Middle frontal gyrus (tissue), 1 donor: ENCODE results near the gene GPR161.

Experiments used
- DNase-seq: peaks from one replicate; pipeline ENCODE4 v3.0.0-alpha.2; 2015; ENCODE audit warnings: low spot score; ENCODE audit errors: extremely low spot score

The GPR161 gene

DNA sequence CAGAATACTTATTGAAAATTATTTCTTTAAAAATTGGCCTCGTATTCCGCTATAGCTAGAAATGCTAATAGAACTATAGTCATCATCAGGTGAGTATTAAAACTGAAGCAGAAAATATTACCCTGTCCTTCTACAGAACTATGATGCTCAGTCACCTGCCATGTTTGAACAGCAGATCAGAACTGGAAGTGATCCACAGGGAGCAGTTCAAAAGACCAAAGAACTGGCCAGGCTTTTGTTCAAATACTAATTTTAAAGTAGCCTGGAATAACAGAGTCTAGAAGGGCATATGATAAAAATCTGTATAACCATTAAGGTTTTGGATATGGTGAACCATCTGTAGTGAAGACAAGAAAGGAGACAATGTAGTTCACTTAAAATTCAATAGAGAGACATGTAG lies 94.4 kb downstream of the GPR161 start:
- DNase-seq = no peak

GRCh38 chr1:168035345-168035744 lies 101.4 kb downstream of the GPR161 start:
- no peak for DNase-seq

GRCh38 chr1:168032029-168032428 lies 104.7 kb downstream of the GPR161 start:
- DNase-seq = no peak

DNA sequence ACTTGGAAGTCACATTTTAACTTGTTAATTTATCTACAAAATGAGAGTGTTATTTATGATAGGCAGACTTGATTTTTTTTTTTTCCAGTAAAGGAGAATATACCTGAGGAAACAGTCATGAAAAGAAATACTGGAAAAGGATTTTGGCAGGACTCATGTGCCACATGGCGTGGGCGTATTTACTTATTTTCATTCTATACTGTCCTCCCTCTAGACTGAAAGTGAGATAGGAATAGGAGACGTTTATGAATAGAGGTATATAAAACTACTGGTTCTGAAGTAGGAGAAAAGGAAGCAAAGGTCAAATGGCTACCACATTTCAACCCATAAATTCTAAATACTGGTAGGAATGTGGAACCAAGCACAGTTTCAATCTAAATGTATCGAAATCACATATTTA lies 105.1 kb downstream of the GPR161 start:
- DNase-seq = no peak

DNA sequence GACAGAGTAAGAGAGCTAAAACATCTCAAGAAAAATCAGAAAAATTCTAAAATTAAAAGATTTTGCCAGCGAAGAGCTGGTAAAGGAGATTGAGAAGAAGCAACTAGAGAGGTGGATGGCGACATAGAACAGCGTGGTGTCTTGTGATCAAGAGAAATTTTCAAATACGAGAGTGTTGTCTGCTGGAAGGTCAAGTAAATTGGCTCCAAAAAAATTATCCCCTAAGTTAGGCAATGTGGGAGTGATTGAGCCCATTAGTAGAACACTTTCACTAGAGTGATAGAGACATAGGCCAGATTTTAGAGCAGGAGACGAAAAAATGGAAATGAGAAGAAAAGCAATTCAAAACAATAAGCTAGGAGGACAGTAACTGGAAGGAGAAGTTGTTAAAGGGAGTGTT lies 105.5 kb downstream of the GPR161 start:
- no peak for DNase-seq
